ENCODE data around the gene SYNE3. TPM values are rescaled to one million over a fixed set of nuclear protein-coding genes. Genes with fewer than 3 reads are reported as not detected.

The SYNE3 gene
- total and polyA plus RNA-seq, 10 donors, result 1.4 to 34.5 (median 27.5) TPM

DNA sequence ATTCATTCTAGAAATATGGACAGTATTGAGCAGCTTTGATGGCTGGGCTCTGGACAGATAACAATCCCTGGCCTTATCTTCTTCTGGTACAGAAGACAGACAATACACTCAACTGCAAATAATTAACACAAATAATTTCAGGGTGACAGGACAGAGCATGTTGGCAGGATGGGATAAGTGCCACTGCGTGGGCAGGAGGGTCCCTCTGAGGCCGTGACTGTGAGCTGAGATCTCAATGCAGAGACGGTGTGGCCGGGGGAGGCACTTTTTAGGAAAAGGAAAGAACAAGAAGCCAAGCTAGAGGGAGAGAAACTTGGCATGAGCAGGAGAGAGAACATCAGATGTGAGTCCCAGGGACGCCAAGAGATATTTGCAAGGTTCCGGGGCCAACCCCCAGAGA lies 8.1 kb downstream of the SYNE3 start:
- Histone ChIP-seq H3K4me3 (no peak overlapping the region), H3K4me1 (peaks cover 20 to 100% (median 70%) of the 10 kb centered on the region in 6 donors), H3K9me3 (no peaks in the 10 kb centered on the region), H3K36me3 (peaks cover 0 to 43% (median 0%) of the 10 kb centered on the region in 6 donors), H3K27ac (peak overlapping the region in 2 of 8 donors; percentile 61 to 69), H3K27me3 (replicated peaks in 1 of 7) (no peaks in the 10 kb centered on the region)
- 91 to 97% (median 93%) methylated on average over 6 of the region's 6 CpGs for WGBS, 5 donors
- peak; percentile 34 for DNase-seq
- intact Hi-C loops (cut with DNase I; ENCODE audit: low total_unique reads), result no loop called here
- TF ChIP-seq, protein P1, sequence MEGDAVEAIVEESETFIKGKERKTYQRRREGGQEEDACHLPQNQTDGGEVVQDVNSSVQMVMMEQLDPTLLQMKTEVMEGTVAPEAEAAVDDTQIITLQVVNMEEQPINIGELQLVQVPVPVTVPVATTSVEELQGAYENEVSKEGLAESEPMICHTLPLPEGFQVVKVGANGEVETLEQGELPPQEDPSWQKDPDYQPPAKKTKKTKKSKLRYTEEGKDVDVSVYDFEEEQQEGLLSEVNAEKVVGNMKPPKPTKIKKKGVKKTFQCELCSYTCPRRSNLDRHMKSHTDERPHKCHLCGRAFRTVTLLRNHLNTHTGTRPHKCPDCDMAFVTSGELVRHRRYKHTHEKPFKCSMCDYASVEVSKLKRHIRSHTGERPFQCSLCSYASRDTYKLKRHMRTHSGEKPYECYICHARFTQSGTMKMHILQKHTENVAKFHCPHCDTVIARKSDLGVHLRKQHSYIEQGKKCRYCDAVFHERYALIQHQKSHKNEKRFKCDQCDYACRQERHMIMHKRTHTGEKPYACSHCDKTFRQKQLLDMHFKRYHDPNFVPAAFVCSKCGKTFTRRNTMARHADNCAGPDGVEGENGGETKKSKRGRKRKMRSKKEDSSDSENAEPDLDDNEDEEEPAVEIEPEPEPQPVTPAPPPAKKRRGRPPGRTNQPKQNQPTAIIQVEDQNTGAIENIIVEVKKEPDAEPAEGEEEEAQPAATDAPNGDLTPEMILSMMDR (IDR thresholded peaks at IDR 0.05 in 8 of 11, conservative IDR thresholded peaks at IDR 0.05 in 3 of 11), result no peak
- TF ChIP-seq POLR2A (IDR thresholded peaks at IDR 0.05) (no peak), POLR2AphosphoS5 (IDR thresholded peaks at IDR 0.05) (no peak)

GRCh38 chr14:95507701-95508103 lies 8.7 kb downstream of the SYNE3 start:
- no peak for TF ChIP-seq POLR2AphosphoS5 (IDR thresholded peaks at IDR 0.05)
- TF ChIP-seq POLR2A (IDR thresholded peaks at IDR 0.05), result no peak
- TF ChIP-seq, protein P1 (IDR thresholded peaks at IDR 0.05 in 8 of 11, conservative IDR thresholded peaks at IDR 0.05 in 3 of 11), result no peak
- no peaks in the 10 kb centered on the region for H3K9me3 ChIP-seq
- no peak overlapping the region for H3K4me3 ChIP-seq
- intact Hi-C loops (cut with DNase I; ENCODE audit: low total_unique reads), result no loop called here
- H3K27me3 ChIP-seq (replicated peaks in 1 of 7), result no peaks in the 10 kb centered on the region
- H3K4me1 ChIP-seq, result peaks cover 20 to 100% (median 70%) of the 10 kb centered on the region in 6 donors
- peak; percentile 72 for DNase-seq
- peaks cover 0 to 43% (median 0%) of the 10 kb centered on the region in 6 donors for H3K36me3 ChIP-seq
- 19 to 37% (median 24%) methylated on average over 3 of the region's 3 CpGs for WGBS, 5 donors
- peak overlapping the region in 7 of 8 donors; percentile 32 to 69 (median 59) for H3K27ac ChIP-seq

DNA sequence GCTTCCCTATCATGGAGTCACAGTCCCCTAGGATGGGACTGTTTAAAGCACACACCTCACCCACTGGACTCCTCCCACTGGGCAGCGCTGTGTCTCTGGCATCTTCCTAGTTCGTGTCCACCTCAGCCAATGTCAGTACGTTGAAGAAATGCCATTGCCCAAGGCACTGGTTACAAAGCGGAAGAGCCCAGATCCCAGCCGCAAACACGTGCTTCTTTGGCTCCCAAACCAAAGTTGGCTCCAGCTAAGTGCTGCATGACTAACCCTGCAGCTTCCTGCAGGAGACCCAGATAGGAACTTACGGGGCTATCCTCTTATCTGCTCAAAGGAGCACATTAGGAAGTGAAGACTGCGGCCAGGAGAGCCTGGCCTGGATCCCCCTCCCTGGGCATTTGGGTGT lies 9.3 kb downstream of the SYNE3 start:
- Histone ChIP-seq H3K27me3 (replicated peaks in 1 of 7) (no peaks in the 10 kb centered on the region), H3K4me3 (no peak overlapping the region), H3K27ac (peak overlapping the region in 7 of 8 donors; percentile 32 to 69 (median 59)), H3K9me3 (no peaks in the 10 kb centered on the region), H3K4me1 (peaks cover 20 to 100% (median 72%) of the 10 kb centered on the region in 6 donors), H3K36me3 (peaks cover 0 to 43% (median 0%) of the 10 kb centered on the region in 6 donors)
- TF ChIP-seq POLR2AphosphoS5 (IDR thresholded peaks at IDR 0.05) (peak in 2 of 3 donors; percentile 36 to 74), POLR2A (IDR thresholded peaks at IDR 0.05) (no peak)
- TF ChIP-seq, protein P1 (IDR thresholded peaks at IDR 0.05 in 8 of 11, conservative IDR thresholded peaks at IDR 0.05 in 3 of 11), result no peak
- intact Hi-C loops (cut with DNase I; ENCODE audit: low total_unique reads), result no loop called here
- 11 to 60% (median 36%) methylated on average over 8 of the region's 8 CpGs for whole genome bisulfite sequencing, 5 donors
- DNase-seq, result peak; percentile 81

DNA sequence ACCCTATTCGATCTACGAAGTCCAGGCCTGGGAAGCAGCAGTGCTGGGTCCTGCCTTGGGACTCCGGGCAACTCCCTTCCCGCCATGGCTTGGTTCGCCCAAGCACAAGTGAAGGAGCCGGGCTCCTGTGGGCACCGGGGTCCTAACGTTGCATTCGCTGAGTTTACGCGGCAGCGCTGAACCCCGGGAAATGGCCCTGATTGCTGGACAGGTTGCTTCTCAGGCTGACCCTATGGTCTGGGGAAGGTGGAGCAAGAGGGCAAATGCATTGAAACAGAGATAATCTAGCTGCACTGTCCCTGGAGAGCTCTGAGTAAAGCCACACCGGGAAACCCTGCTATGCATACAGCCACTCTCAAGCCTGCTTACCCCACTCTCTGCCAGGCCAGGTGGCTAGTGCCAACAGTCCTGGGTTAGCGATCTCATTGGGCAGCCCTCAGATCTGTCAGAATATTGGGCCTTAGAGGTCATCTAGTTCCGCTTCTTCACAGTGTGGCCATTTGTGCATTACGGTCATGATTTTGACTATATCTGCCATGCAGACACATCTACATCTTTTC lies 11.3 kb downstream of the SYNE3 start:
- H3K4me1 ChIP-seq, result peaks cover 15 to 100% (median 65%) of the 10 kb centered on the region in 6 donors
- 78 to 89% (median 86%) methylated on average over 10 to 17 of the region's 17 CpGs for WGBS, 5 donors
- H3K4me3 ChIP-seq, result no peak overlapping the region
- intact Hi-C loops (cut with DNase I; ENCODE audit: low total_unique reads), result no loop called here
- DNase-seq, result peak; percentile 66
- H3K9me3 ChIP-seq, result no peaks in the 10 kb centered on the region
- H3K27ac ChIP-seq, result peak overlapping the region in 4 of 8 donors; percentile 11 to 47 (median 34)
- no peak for TF ChIP-seq POLR2AphosphoS5 (IDR thresholded peaks at IDR 0.05)
- no peak for TF ChIP-seq POLR2A (IDR thresholded peaks at IDR 0.05)
- TF ChIP-seq, protein P1 (IDR thresholded peaks at IDR 0.05 in 8 of 11, conservative IDR thresholded peaks at IDR 0.05 in 3 of 11), result no peak
- H3K27me3 ChIP-seq (replicated peaks in 1 of 7), result no peaks in the 10 kb centered on the region
- H3K36me3 ChIP-seq, result peaks cover 0 to 50% (median 0%) of the 10 kb centered on the region in 6 donors

Measured in spleen (tissue), 11 donors.